Heart left ventricle (tissue), 13 donors: ENCODE data around the gene MAPKAP1.

Experiments used
- CTCF ChIP-seq, 12 donors: fragments of 200-600 bp; sonication (generic) in 4 of 12; IDR thresholded peaks; one replicate each; pipeline versions ENCODE4 v1.5.0 to v1.8.0; 2018 to 2022; ENCODE audit warnings: antibody characterized with exemption in 12 of 12, mild to moderate bottlenecking in 5 of 12
- POLR2A ChIP-seq, 2 donors: fragments of 450-650 bp; IDR thresholded peaks; one replicate each; pipeline ENCODE4 v1.6.1; 2017; ENCODE audit warnings: antibody characterized with exemption in 2 of 2, mild to moderate bottlenecking in 2 of 2, moderate library complexity in 2 of 2
- donor health status: ischemic (EF 13 %, LVEDD 7.1; RV severe dilation, severe dysfunction).
- donor health status: DM: no; HTN: yes; CAD: no.
- donor health status: DM: no; HTN: no; CAD: no.
- donor health status: ischemic (EF 25% LVEDD 6.9; RV normal size, moderate dysfunction).
- donor health status: ischemic (EF 25% LVEDD 5.7; RV mildly dilated, moderate dysfunction).
- donor health status: ischemic (EF 35%, LVEDD 5.7; RV mildly dilated, moderate dysfunction).
- donor health status: nonischemic (EF 11% LVEDD 7.7; RV severe dilation, severe dysfunction).
- donor health status: DM: yes; HTN: yes; CAD: no.
- donor health status: PGD.
- donor health status: ischemic (EF 29% LVEDD 5.4; RV normal size, mild dysfunction).
- donor health status: nonischemic (EF 23%, LVEDD 6.1; RV moderate dilation, normal function).

GRCh38 chr9:125660557-125660956 lies 46.5 kb downstream of the MAPKAP1 start:
- TF ChIP-seq CTCF (IDR thresholded peaks at IDR 0.05) (no peak), POLR2A (IDR thresholded peaks at IDR 0.05) (no peak)
